Breast epithelium (tissue), 4 donors: ENCODE results near the gene ANGPT4. TPM values are rescaled to one million over a fixed set of nuclear protein-coding genes. Genes with fewer than 3 reads are reported as not detected.

Experiments
- DNase-seq, 2 donors: peaks; one replicate each; pipeline ENCODE4 v3.0.0-alpha.2; 2019; ENCODE audit warnings: low spot score in 2 of 2
- H3K27ac ChIP-seq, 2 donors: fragments of 200-600 bp; sonication (generic) in 1 of 2; one replicate each; pipeline ENCODE4 v1.5.1; 2016 to 2019; ENCODE audit warnings: mild to moderate bottlenecking in 1 of 2
- H3K27me3 ChIP-seq, 2 donors: fragments of 200-600 bp; sonication (generic) in 1 of 2; one replicate each; pipeline versions ENCODE4 v1.5.1 to v1.6.0; 2017 to 2019; ENCODE audit warnings: control low read depth in 1 of 2, mild to moderate bottlenecking in 1 of 2
- H3K36me3 ChIP-seq: fragments of 200-600 bp; one replicate; pipeline ENCODE4 v1.5.1; 2019
- H3K4me1 ChIP-seq, 2 donors: fragments of 200-600 bp; sonication (generic); one replicate each; pipeline ENCODE4 v1.5.1; 2016 to 2019; ENCODE audit warnings: control low read depth in 1 of 2
- H3K4me3 ChIP-seq, 3 donors: fragments of 200-600 bp; sonication (generic); 1 replicate in 2 of 3; 2 replicates in 1 of 3; pipeline ENCODE4 v1.5.1; 2016 to 2019; ENCODE audit warnings: mild to moderate bottlenecking in 3 of 3, moderate library complexity in 2 of 3
- H3K9me3 ChIP-seq, 2 donors: fragments of 200-600 bp; sonication (generic) in 1 of 2; one replicate each; pipeline ENCODE4 v1.5.1; 2016 to 2019; ENCODE audit warnings: control low read depth in 1 of 2
- POLR2A ChIP-seq: fragments of 450-650 bp; IDR thresholded peaks from one replicate; pipeline ENCODE4 v1.6.1; 2016; ENCODE audit warnings: antibody characterized with exemption, mild to moderate bottlenecking, moderate library complexity
- POLR2AphosphoS5 ChIP-seq, 3 donors: sonication (generic); formaldehyde crosslinking; IDR thresholded peaks; one replicate each; pipeline ENCODE4 v1.6.1; 2017; ENCODE audit warnings: antibody characterized with exemption in 3 of 3
- intact Hi-C: fragments of 100-400 bp; cut with DNase I; formaldehyde crosslinking; loops from one replicate; pipeline ENCODE4 v1.15.1; 2023; ENCODE audit warnings: low total_unique reads
- total RNA-seq, 3 donors: library from RNA; depleted of rRNA; stranded (reverse); fragments of >200 nt; gene quantifications; one replicate each; pipeline ENCODE4 v1.1.0, GENCODE V29; 2016
- TF ChIP-seq, protein P1 (sequence below), 3 donors: fragments of 450-650 bp; IDR thresholded peaks; one replicate each; pipeline ENCODE4 v1.5.1; 2016 to 2017; ENCODE audit warnings: antibody characterized with exemption in 3 of 3, mild to moderate bottlenecking in 3 of 3, moderate library complexity in 3 of 3

ANGPT4 gene
- total RNA-seq, 3 donors from 2014 or later, result 0.66 to 18.4 (median 1.0) TPM

DNA sequence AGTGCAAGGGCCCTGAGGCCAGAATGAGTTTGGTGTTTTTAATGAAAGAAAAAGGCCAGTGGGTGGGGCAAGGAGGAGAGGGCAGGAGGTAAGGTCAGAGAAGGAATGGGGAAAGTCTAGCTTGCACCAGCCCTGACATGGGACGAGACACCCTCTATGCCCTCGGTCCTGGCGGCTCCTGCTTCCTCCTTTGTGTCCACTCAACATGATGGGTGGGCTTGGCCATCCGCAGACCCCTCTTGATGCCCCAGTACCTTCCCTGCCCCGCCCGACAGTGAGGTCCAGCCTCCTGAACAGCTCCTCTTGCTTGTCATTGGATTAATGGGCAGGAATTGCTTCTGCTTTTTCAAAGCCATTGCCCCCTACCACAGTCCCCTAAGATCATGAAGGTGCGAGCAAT lies 33.6 kb upstream of the ANGPT4 start:
- DNase-seq, result no peak
- no peaks in the 10 kb centered on the region for H3K4me1 ChIP-seq
- intact Hi-C loops, result no loop called here
- peaks cover 0 to 16% of the 10 kb centered on the region in 2 donors for H3K27me3 ChIP-seq
- no peaks in the 10 kb centered on the region for H3K36me3 ChIP-seq
- H3K9me3 ChIP-seq, result no peaks in the 10 kb centered on the region
- H3K4me3 ChIP-seq, result no peak overlapping the region
- TF ChIP-seq POLR2A (no peak), POLR2AphosphoS5 (IDR thresholded peaks at IDR 0.05) (no peak)
- TF ChIP-seq, protein P1, sequence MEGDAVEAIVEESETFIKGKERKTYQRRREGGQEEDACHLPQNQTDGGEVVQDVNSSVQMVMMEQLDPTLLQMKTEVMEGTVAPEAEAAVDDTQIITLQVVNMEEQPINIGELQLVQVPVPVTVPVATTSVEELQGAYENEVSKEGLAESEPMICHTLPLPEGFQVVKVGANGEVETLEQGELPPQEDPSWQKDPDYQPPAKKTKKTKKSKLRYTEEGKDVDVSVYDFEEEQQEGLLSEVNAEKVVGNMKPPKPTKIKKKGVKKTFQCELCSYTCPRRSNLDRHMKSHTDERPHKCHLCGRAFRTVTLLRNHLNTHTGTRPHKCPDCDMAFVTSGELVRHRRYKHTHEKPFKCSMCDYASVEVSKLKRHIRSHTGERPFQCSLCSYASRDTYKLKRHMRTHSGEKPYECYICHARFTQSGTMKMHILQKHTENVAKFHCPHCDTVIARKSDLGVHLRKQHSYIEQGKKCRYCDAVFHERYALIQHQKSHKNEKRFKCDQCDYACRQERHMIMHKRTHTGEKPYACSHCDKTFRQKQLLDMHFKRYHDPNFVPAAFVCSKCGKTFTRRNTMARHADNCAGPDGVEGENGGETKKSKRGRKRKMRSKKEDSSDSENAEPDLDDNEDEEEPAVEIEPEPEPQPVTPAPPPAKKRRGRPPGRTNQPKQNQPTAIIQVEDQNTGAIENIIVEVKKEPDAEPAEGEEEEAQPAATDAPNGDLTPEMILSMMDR (IDR thresholded peaks at IDR 0.05), result no peak
- no peak overlapping the region for H3K27ac ChIP-seq

DNA sequence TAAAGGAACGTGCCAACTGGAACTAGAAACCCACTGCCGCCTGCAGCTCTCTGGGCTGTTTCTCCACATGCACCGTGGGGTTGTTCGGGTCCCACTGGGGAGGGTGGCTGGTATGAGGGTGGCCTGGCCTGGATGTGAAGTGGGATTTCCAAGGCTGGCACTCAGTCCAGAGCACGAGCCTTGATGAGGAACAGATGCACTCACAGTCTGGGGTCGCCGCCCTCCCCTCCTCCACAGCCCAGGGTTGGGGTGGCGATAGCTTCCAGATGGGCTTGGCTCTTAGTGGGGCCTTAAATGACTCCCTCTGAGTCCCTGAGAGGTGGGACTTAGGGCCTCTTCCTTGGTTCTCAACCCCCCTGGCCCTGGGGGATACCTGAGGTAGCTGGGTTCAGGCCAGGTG lies 30.7 kb upstream of the ANGPT4 start:
- no peaks in the 10 kb centered on the region for H3K36me3 ChIP-seq
- TF ChIP-seq, protein P1 (IDR thresholded peaks at IDR 0.05), result no peak
- TF ChIP-seq POLR2A, result no peak
- no peak for TF ChIP-seq POLR2AphosphoS5 (IDR thresholded peaks at IDR 0.05)
- H3K4me3 ChIP-seq, result no peak overlapping the region
- no peak for DNase-seq
- no peaks in the 10 kb centered on the region for H3K9me3 ChIP-seq
- no peak overlapping the region for H3K27ac ChIP-seq
- H3K4me1 ChIP-seq, result no peaks in the 10 kb centered on the region
- intact Hi-C loops, result no loop called here
- peaks cover 0 to 16% of the 10 kb centered on the region in 2 donors for H3K27me3 ChIP-seq

DNA sequence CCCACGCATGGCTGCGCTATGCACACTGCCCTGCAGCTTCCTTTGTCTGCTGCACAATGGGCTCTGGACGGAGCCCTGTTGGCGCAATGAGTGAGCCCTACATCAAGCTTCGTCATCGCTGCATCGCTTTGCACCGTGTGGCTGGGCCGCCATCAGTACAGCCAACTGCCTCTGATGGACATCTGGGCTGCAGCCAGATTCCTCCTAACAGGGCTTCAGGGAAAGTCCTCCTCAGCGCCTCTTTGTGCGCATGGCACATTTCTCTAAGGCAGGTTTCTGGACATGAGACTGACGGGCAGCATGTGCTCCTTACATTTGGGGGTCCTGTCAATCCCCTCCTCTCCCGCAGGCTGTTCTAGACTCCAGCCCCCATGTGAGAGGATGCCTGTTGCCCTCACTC lies 29.7 kb upstream of the ANGPT4 start:
- Histone ChIP-seq H3K4me1 (no peaks in the 10 kb centered on the region), H3K36me3 (no peaks in the 10 kb centered on the region), H3K4me3 (no peak overlapping the region), H3K27ac (no peak overlapping the region), H3K27me3 (peaks cover 0 to 16% of the 10 kb centered on the region in 2 donors), H3K9me3 (no peaks in the 10 kb centered on the region)
- DNase-seq, result no peak
- TF ChIP-seq POLR2AphosphoS5 (IDR thresholded peaks at IDR 0.05) (no peak), POLR2A (no peak)
- TF ChIP-seq, protein P1 (IDR thresholded peaks at IDR 0.05), result no peak
- intact Hi-C loops, result no loop called here

DNA sequence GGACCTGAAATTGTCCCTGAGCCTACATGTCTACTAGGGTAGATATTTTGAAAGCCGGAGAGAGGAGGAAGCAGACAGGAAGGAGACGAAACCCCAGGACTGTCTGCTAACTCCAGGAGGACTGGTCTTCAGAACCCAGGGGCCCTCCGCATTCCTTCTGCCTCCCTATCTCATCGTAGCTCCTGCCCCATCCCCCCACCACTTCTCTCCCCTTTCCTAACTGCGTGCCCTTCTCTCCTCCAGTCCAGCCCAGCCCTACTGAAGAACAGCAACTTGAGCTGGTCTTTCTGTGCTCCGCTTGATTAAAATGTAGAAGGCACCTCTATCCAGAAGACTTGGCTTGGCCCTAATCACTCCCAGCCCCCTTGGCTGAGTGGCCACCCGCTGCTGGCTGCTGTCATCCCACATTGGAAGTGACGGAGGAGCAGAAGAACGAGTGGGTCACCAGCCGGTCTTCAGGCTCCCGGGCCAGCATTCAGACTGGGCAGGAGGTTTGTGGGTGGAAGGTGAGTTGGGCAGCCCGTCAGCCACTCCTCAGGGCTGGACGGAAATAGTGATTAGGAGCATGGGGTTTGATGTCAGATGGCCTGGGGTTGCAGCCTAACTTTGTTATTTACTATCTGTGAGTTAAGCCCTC lies 28.8 kb upstream of the ANGPT4 start:
- no peaks in the 10 kb centered on the region for H3K36me3 ChIP-seq
- no peaks in the 10 kb centered on the region for H3K4me1 ChIP-seq
- H3K27ac ChIP-seq, result no peak overlapping the region
- no peak overlapping the region for H3K4me3 ChIP-seq
- intact Hi-C loops, result no loop called here
- TF ChIP-seq POLR2AphosphoS5 (IDR thresholded peaks at IDR 0.05) (no peak), POLR2A (no peak)
- TF ChIP-seq, protein P1 (IDR thresholded peaks at IDR 0.05), result no peak
- no peaks in the 10 kb centered on the region for H3K9me3 ChIP-seq
- DNase-seq, result no peak
- peaks cover 0 to 16% of the 10 kb centered on the region in 2 donors for H3K27me3 ChIP-seq

DNA sequence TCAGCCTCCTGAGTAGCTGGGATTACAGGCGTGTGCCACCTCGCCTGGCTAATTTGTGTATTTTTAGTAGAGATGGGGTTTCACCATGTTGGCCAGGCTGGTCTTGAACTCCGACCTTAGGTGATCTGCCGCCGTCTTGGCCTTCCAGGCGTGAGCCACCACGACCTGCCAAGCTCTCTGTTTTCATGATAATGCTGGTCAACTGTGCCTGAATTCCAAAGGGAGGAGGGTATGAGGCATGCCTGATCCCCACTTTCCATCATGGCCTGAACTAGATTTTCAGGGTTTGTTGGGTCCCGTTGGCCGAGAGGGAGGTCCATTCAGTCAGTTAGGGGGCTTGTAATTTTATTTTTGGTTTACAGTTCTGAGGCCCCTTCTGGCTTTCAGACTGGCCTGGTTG lies 28.0 kb upstream of the ANGPT4 start:
- intact Hi-C loops, result no loop called here
- Histone ChIP-seq H3K27me3 (peaks cover 0 to 16% of the 10 kb centered on the region in 2 donors), H3K27ac (no peak overlapping the region), H3K4me3 (no peak overlapping the region), H3K4me1 (no peaks in the 10 kb centered on the region), H3K9me3 (no peaks in the 10 kb centered on the region), H3K36me3 (no peaks in the 10 kb centered on the region)
- no peak for DNase-seq
- TF ChIP-seq POLR2A, result no peak
- TF ChIP-seq, protein P1 (IDR thresholded peaks at IDR 0.05), result no peak
- TF ChIP-seq POLR2AphosphoS5 (IDR thresholded peaks at IDR 0.05), result no peak
